Ascending aorta (tissue), 2 donors: Measurements from ENCODE around the gene RNF224. TPM values are rescaled to one million over a fixed set of nuclear protein-coding genes. Genes with fewer than 3 reads are reported as not detected.

Source experiments
- DNase-seq, 2 donors: peaks; one replicate each; pipeline ENCODE4 v3.0.0-alpha.2; 2019; ENCODE audit warnings: low spot score in 2 of 2
- H3K27ac ChIP-seq, 2 donors: fragments of 200-600 bp; sonication (generic); one replicate each; pipeline ENCODE4 v1.5.1; 2016 to 2017; ENCODE audit warnings: mild to moderate bottlenecking in 1 of 2
- H3K27me3 ChIP-seq: fragments of 200-600 bp; sonication (generic); one replicate; pipeline ENCODE4 v1.5.1; 2017
- H3K36me3 ChIP-seq, 2 donors: fragments of 200-600 bp; sonication (generic); one replicate each; pipeline ENCODE4 v1.5.1; 2016
- H3K4me1 ChIP-seq, 2 donors: fragments of 200-600 bp; sonication (generic); one replicate each; pipeline ENCODE4 v1.5.1; 2016 to 2017; ENCODE audit warnings: mild to moderate bottlenecking in 1 of 2
- H3K4me3 ChIP-seq, 2 donors: fragments of 200-600 bp; sonication (generic); one replicate each; pipeline ENCODE4 v1.5.1; 2016 to 2017; ENCODE audit warnings: mild to moderate bottlenecking in 1 of 2
- H3K9me3 ChIP-seq, 2 donors: fragments of 200-600 bp; sonication (generic); one replicate each; pipeline ENCODE4 v1.5.1; 2016
- CTCF ChIP-seq, 3 experiments: fragments of 200-600 bp in 2 of 3; fragments of 450-650 bp in 1 of 3; sonication (generic) in 2 of 3; IDR thresholded peaks; one replicate each; pipeline ENCODE4 v1.5.1; 2016 to 2019; ENCODE audit warnings: antibody characterized with exemption in 3 of 3, mild to moderate bottlenecking in 1 of 3, moderate library complexity in 1 of 3
- intact Hi-C: fragments of 100-400 bp; cut with DNase I; formaldehyde crosslinking; loops from one replicate; pipeline ENCODE4 v1.15.1; 2023
- total RNA-seq: library from RNA; depleted of rRNA; stranded (reverse); fragments of >200 nt; gene quantifications from one replicate; pipeline ENCODE4 v1.1.0, GENCODE V29; 2016

RNF224 gene
- total RNA-seq, 1 donor from 2014 or later = not detected

- Histone ChIP-seq H3K4me1 (peaks cover 7 to 8% of the 10 kb centered on the region in 2 donors), H3K27me3 (no peaks in the 10 kb centered on the region), H3K36me3 (peaks cover 29 to 53% of the 10 kb centered on the region in 2 donors)
Measured at GRCh38 chr9:137264067-137264466, 36.8 kb downstream of the RNF224 start.

GRCh38 chr9:137265496-137266161 is 38.3 kb downstream of the RNF224 start:
- Histone ChIP-seq H3K9me3 (no peaks in the 10 kb centered on the region), H3K36me3 (peaks cover 27 to 50% of the 10 kb centered on the region in 2 donors), H3K4me3 (no peak overlapping the region), H3K27me3 (no peaks in the 10 kb centered on the region), H3K27ac (no peak overlapping the region), H3K4me1 (peaks cover 10 to 15% of the 10 kb centered on the region in 2 donors)
- TF ChIP-seq CTCF (IDR thresholded peaks at IDR 0.05) = no peak
- no peak for DNase-seq
- intact Hi-C loops = no loop called here

More at GRCh38 chr9:137264067-137264466, 36.8 kb downstream of the RNF224 start:
- Histone ChIP-seq H3K27ac (no peak overlapping the region), H3K4me3 (no peak overlapping the region), H3K9me3 (no peaks in the 10 kb centered on the region)
- intact Hi-C loops = no loop called here
- TF ChIP-seq CTCF (IDR thresholded peaks at IDR 0.05) = no peak
- no peak for DNase-seq

GRCh38 chr9:137266162-137266527 is 38.8 kb downstream of the RNF224 start:
- Histone ChIP-seq H3K4me3 (no peak overlapping the region), H3K27ac (no peak overlapping the region), H3K36me3 (peaks cover 27 to 55% of the 10 kb centered on the region in 2 donors), H3K27me3 (no peaks in the 10 kb centered on the region), H3K4me1 (peaks cover 10 to 16% of the 10 kb centered on the region in 2 donors), H3K9me3 (no peaks in the 10 kb centered on the region)
- TF ChIP-seq CTCF (IDR thresholded peaks at IDR 0.05) = no peak
- DNase-seq = no peak
- intact Hi-C loops = no loop called here

- no peak for TF ChIP-seq CTCF (IDR thresholded peaks at IDR 0.05)
- peak overlapping the region in 1 of 2 donors; percentile 18 for H3K27ac ChIP-seq
- no peak overlapping the region for H3K4me3 ChIP-seq
- DNase-seq = no peak
- intact Hi-C loops = no loop called here
- H3K9me3 ChIP-seq = no peaks in the 10 kb centered on the region
- H3K27me3 ChIP-seq = no peaks in the 10 kb centered on the region
- H3K4me1 ChIP-seq = peaks cover 10 to 20% of the 10 kb centered on the region in 2 donors
- H3K36me3 ChIP-seq = peaks cover 27 to 57% of the 10 kb centered on the region in 2 donors
Measured at GRCh38 chr9:137266585-137267453, 39.5 kb downstream of the RNF224 start.

- Histone ChIP-seq H3K27ac (peak overlapping the region in 1 of 2 donors; percentile 83), H3K4me1 (peaks cover 10 to 23% of the 10 kb centered on the region in 2 donors), H3K36me3 (peaks cover 37 to 66% of the 10 kb centered on the region in 2 donors), H3K9me3 (no peaks in the 10 kb centered on the region), H3K27me3 (no peaks in the 10 kb centered on the region), H3K4me3 (no peak overlapping the region)
- TF ChIP-seq CTCF (IDR thresholded peaks at IDR 0.05) = no peak
- DNase-seq = no peak
- intact Hi-C loops = loop anchor here (2.0 kb wide), 1 partner anchor 67 kb away; the partner anchor contains the start of gene TPRN
Measured at GRCh38 chr9:137267933-137268355, 40.6 kb downstream of the RNF224 start.
